IMR-90 (cell line): ENCODE results near the gene DNAH17. TPM values are rescaled to one million over a fixed set of nuclear protein-coding genes. Genes with fewer than 3 reads are reported as not detected.

Source experiments
- ATAC-seq: fragments of 200-7000 bp; cut with Tn5 transposase; 2 replicates; pipeline ENCODE4 v1.9.1; 2020; ENCODE audit warnings: low read depth, mild to moderate bottlenecking, moderate library complexity
- BruUV-seq: library from RNA; stranded (reverse); fragments of 400-500 nt; replicated peaks from 2 replicates; lab custom pipeline; 2021; lab: Mats Ljungman, UMichigan
- CTCF ChIA-PET: fragments of 300-600 bp; formaldehyde crosslinking; extraction: SDS; loops from one replicate; lab custom pipeline; 2021; ENCODE audit warnings: antibody characterized with exemption; lab: Yijun Ruan, JAX
- POLR2A ChIA-PET: fragments of 300-600 bp; sonication (Branson Sonifier 250); formaldehyde crosslinking; loops from one replicate; lab custom pipeline; 2022; ENCODE audit warnings: antibody characterized with exemption; ENCODE audit not compliant: unreplicated experiment; lab: Charles Lee
- DNase-seq: peaks from one replicate; pipeline ENCODE4 v3.0.0; 2013
- H2AFZ ChIP-seq: replicated peaks from 2 replicates; pipeline ENCODE3; 2013; ENCODE audit warnings: low read length, mild to moderate bottlenecking; ENCODE audit not compliant: poor library complexity
- H2AK5ac ChIP-seq: 2 replicates; pipeline ENCODE4 v1.6.1; 2013; ENCODE audit warnings: low read depth, low read length, inconsistent platforms
- H2AK9ac ChIP-seq: replicated peaks from 2 replicates; pipeline ENCODE3; 2013; ENCODE audit warnings: mild to moderate bottlenecking, low read depth, low read length, moderate library complexity; ENCODE audit not compliant: poor library complexity
- H2BK120ac ChIP-seq: 2 replicates; pipeline ENCODE4 v1.6.1; 2013; ENCODE audit warnings: low read depth, low read length, inconsistent platforms
- H2BK15ac ChIP-seq: 3 replicates; pipeline ENCODE4 v1.6.1; 2013; ENCODE audit warnings: low read depth, low read length, inconsistent platforms
- H2BK20ac ChIP-seq: 2 replicates; pipeline ENCODE4 v1.6.1; 2013; ENCODE audit warnings: low read depth, mild to moderate bottlenecking, inconsistent platforms, low read length, moderate library complexity
- H2BK5ac ChIP-seq: 2 replicates; pipeline ENCODE4 v1.6.1; 2013; ENCODE audit warnings: mild to moderate bottlenecking, low read depth, low read length, inconsistent platforms; ENCODE audit not compliant: poor library complexity, severe bottlenecking
- H3K14ac ChIP-seq: replicated peaks from 2 replicates; pipeline ENCODE4 v1.6.1; 2013; ENCODE audit warnings: low read depth, low read length, inconsistent platforms
- H3K18ac ChIP-seq: 2 replicates; pipeline ENCODE4 v1.6.1; 2013; ENCODE audit warnings: low read depth, low read length, control low read depth
- H3K23ac ChIP-seq: 2 replicates; pipeline ENCODE4 v1.6.1; 2013; ENCODE audit warnings: low read depth, low read length, inconsistent platforms
- H3K27ac ChIP-seq: 2 replicates; pipeline ENCODE4 v1.5.1; 2013; ENCODE audit warnings: mild to moderate bottlenecking, control low read depth, low read length; ENCODE audit not compliant: insufficient read depth
- H3K27me3 ChIP-seq: 2 replicates; pipeline ENCODE4 v1.6.1; 2013; ENCODE audit warnings: low read length; ENCODE audit not compliant: control insufficient read depth, insufficient read depth
- H3K36me3 ChIP-seq: 2 replicates; pipeline ENCODE4 v1.6.1; 2013; ENCODE audit warnings: low read length, mixed read lengths; ENCODE audit not compliant: control insufficient read depth, insufficient read depth
- H3K4ac ChIP-seq: 2 replicates; pipeline ENCODE4 v1.6.1; 2013; ENCODE audit warnings: low read depth, low read length, inconsistent platforms
- H3K4me1 ChIP-seq: 2 replicates; pipeline ENCODE4 v1.6.1; 2013; ENCODE audit warnings: low read length, mixed read lengths; ENCODE audit not compliant: control insufficient read depth, insufficient read depth
- H3K4me2 ChIP-seq: 2 replicates; pipeline ENCODE4 v1.6.1; 2013; ENCODE audit warnings: low read depth, mild to moderate bottlenecking, control low read depth, low read length, moderate library complexity
- H3K4me3 ChIP-seq: 2 replicates; pipeline ENCODE4 v1.5.1; 2013; ENCODE audit warnings: low read depth, mild to moderate bottlenecking, control low read depth, low read length, moderate library complexity; ENCODE audit not compliant: insufficient read depth
- H3K56ac ChIP-seq: 2 replicates; pipeline ENCODE4 v1.6.1; 2013; ENCODE audit warnings: low read length, inconsistent platforms; ENCODE audit not compliant: insufficient read depth; ENCODE audit errors: extremely low read depth
- H3K79me1 ChIP-seq, 2 experiments: 2 replicates each; pipeline ENCODE4 v1.6.1; 2013; ENCODE audit warnings: low read length in 2 of 2, inconsistent platforms in 1 of 2, low read depth in 1 of 2
- H3K9ac ChIP-seq: 2 replicates; pipeline ENCODE4 v1.6.1; 2013; ENCODE audit warnings: low read depth, low read length, control low read depth
- H3K9me1 ChIP-seq: 2 replicates; pipeline ENCODE4 v1.6.1; 2013; ENCODE audit warnings: low read length, inconsistent platforms; ENCODE audit not compliant: insufficient read depth
- H3K9me3 ChIP-seq: 2 replicates; pipeline ENCODE4 v1.6.1; 2013; ENCODE audit warnings: low read length; ENCODE audit not compliant: control insufficient read depth, insufficient read depth
- H4K20me1 ChIP-seq: 2 replicates; pipeline ENCODE4 v1.6.1; 2013; ENCODE audit warnings: low read length, inconsistent platforms; ENCODE audit not compliant: insufficient read depth
- H4K5ac ChIP-seq: 2 replicates; pipeline ENCODE4 v1.6.1; 2013; ENCODE audit warnings: mild to moderate bottlenecking, low read depth, low read length, control low read depth
- H4K8ac ChIP-seq, 2 experiments: 2 replicates each; pipeline ENCODE4 v1.6.1; 2013; ENCODE audit warnings: low read depth in 2 of 2, low read length in 2 of 2, control low read depth in 1 of 2, inconsistent platforms in 1 of 2
- H4K91ac ChIP-seq: 2 replicates; pipeline ENCODE4 v1.6.1; 2013; ENCODE audit warnings: low read depth, low read length, inconsistent platforms; ENCODE audit not compliant: insufficient read depth
- NFE2L2 ChIP-seq: fragments of 150-350 bp; IDR thresholded peaks from 2 replicates; pipeline ENCODE4 v1.6.1; 2016; ENCODE audit warnings: low read depth, mild to moderate bottlenecking, low read length
- SMC3 ChIP-seq: fragments of 150-350 bp; IDR thresholded peaks from 2 replicates; pipeline ENCODE4 v1.6.1; 2016; ENCODE audit warnings: low read depth, mild to moderate bottlenecking, antibody characterized with exemption, low read length, moderate library complexity
- WGBS, 2 experiments: methylation state at CpG; one replicate each; pipeline versions ENCODE4 v1.1.5 to v1.1.7; 2013; ENCODE audit warnings: missing lambda C conversion rate in 2 of 2; ENCODE audit not compliant: insufficient read length in 1 of 2; ENCODE audit errors: extremely low coverage in 2 of 2; 5-methylcytosine and 5-hydroxymethylcytosine counted together
- dilution Hi-C: fragments of 300-500 bp; cut with HindIII; formaldehyde crosslinking; loops from one replicate; pipeline ENCODE4 v1.14.3; 2018; ENCODE audit warnings: low sequenced_read_pairs; ENCODE audit not compliant: unreplicated experiment
- in situ Hi-C: fragments of 300-500 bp; cut with MboI; formaldehyde crosslinking; loops from 3 replicates; pipeline ENCODE4 v1.14.3; 2019; ENCODE audit warnings: low sequenced_read_pairs, inconsistent platforms, mixed read lengths
- intact Hi-C: fragments of 100-400 bp; cut with micrococcal nuclease; formaldehyde crosslinking; loops from 2 replicates; pipeline ENCODE4 v1.10.0; 2022
- polyA plus RNA-seq, 3 experiments: library from polyadenylated mRNA; depleted of rRNA; stranded (reverse); fragments of >200 nt; gene quantifications; 2 replicates each; pipeline ENCODE4 v1.2.3, GENCODE V29; 2012; ENCODE audit warnings: low replicate concordance in 1 of 3
- total RNA-seq: library from RNA; depleted of rRNA; stranded (reverse); fragments of >200 nt; gene quantifications from 2 replicates; pipeline ENCODE4 v1.2.3, GENCODE V29; 2012

DNAH17 gene
- total and polyA plus RNA-seq, 2 of the 4 experiments (the other 2 are of a cell fraction): not detected

DNA sequence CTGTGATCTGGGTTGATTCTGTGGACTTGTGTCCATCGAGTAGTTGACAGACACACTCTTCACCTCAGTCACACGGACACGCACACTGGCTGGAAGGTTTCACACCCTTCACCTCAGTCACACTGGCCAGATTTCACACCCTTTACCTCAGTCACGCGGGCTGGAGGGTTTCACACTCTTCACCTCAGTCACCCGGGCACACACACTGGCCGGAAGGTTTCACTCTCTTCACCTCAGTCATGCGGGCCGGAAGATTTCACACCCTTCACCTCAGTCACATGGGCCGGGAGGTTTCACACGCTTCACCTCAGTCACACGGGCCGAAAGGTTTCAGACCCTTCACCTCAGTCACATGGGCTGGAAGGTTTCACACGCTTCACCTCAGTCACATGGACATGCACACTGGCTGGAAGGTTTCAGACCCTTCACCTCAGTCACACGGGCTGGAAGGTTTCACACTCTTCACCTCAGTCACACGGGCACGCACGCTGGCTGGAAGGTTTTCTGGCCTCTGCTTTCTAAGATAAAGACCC lies 102.5 kb downstream of the DNAH17 start:
- ChIA-PET POLR2A (no interaction called here), CTCF (no interaction called here)
- Histone ChIP-seq H2BK120ac (peak overlapping the region; percentile 27; the same call in 1 of the 2 replicates), H2BK15ac (peak overlapping the region; percentile 3; the same call in 1 of the 3 replicates), H3K9ac (no peak overlapping the region), H3K79me1 (no peaks in the 10 kb centered on the region), H3K36me3 (no peaks in the 10 kb centered on the region), H3K4me3 (no peak overlapping the region), H3K4ac (peak overlapping the region; percentile 55), H3K23ac (no peak overlapping the region), H2BK20ac (peak overlapping the region; percentile 36), H3K4me2 (peak overlapping the region; percentile 32; the same call in 1 of the 2 replicates), H4K8ac (no peak overlapping the region), H3K9me3 (no peaks in the 10 kb centered on the region), H3K9me1 (peaks cover 9% of the 10 kb centered on the region), H4K20me1 (no peaks in the 10 kb centered on the region), H4K91ac (peak overlapping the region; percentile 38; the same call in 1 of the 2 replicates), H3K27me3 (peaks cover 5% of the 10 kb centered on the region; the same call in 1 of the 2 replicates), H2BK5ac (no peak overlapping the region), H2AK9ac (no peak overlapping the region), H3K4me1 (peaks cover 10% of the 10 kb centered on the region), H2AFZ (peak overlapping the region; percentile 61), H3K18ac (peak overlapping the region; percentile 6; the same call in 1 of the 2 replicates), H3K56ac (no peak overlapping the region), H3K14ac (0 out of 2 replicates have a peak overlapping the region, but pooled peaks have one; percentile 13), H4K5ac (no peak overlapping the region; the same call in 1 of the 2 replicates), H3K27ac (no peak overlapping the region), H2AK5ac (peak overlapping the region; percentile 55)
- DNase-seq (no peak), ATAC-seq (no peak)
- no TSS peak for BruUV-seq
- dilution Hi-C loops: no loop called here
- 58% methylated on average over 6 of the region's 18 CpGs; no CpG with 5 or more reads in 1 of the 2 experiments for WGBS, 2 experiments
- in situ Hi-C loops: loop anchor here (25.0 kb wide), 1 partner anchor 488 kb away; no protein-coding TSS in a partner anchor
- intact Hi-C loops: no loop called here
- TF ChIP-seq SMC3 (no peak), NFE2L2 (no peak)
